HCT116 (cell line): ENCODE measurements around the gene FRRS1.

Experiments used
- EGR1 ChIP-seq: IDR thresholded peaks from 2 replicates; pipeline ENCODE4 v1.6.1; 2012; ENCODE audit warnings: low read depth
- EZH2phosphoT487 ChIP-seq: fragments of 200-600 bp; IDR thresholded peaks from 2 replicates; pipeline ENCODE4 v1.6.1; 2018; ENCODE audit warnings: antibody characterized with exemption, borderline replicate concordance
- MAX ChIP-seq: IDR thresholded peaks from 2 replicates; pipeline ENCODE4 v1.6.1; 2012
- POLR2A ChIP-seq: IDR thresholded peaks from 2 replicates; pipeline ENCODE4 v1.7.0; 2011; ENCODE audit warnings: borderline replicate concordance; ENCODE audit not compliant: insufficient read depth, insufficient read length; ENCODE audit errors: extremely low read depth
- TCF7L2 ChIP-seq: IDR thresholded peaks from 2 replicates; pipeline ENCODE4 v1.7.0; 2011; ENCODE audit warnings: borderline replicate concordance, inconsistent platforms; ENCODE audit not compliant: insufficient read depth, insufficient read length; ENCODE audit errors: extremely low read depth
- ZBTB33 ChIP-seq: IDR thresholded peaks from 2 replicates; pipeline ENCODE4 v1.6.1; 2011; ENCODE audit warnings: mild to moderate bottlenecking, low read length, moderate library complexity; ENCODE audit not compliant: insufficient replicate concordance; ENCODE audit errors: extremely low read depth
- ZFX ChIP-seq: fragments of 450-650 bp; IDR thresholded peaks from 2 replicates; pipeline ENCODE4 v1.6.1; 2017
- TF ChIP-seq, protein P1 (sequence below): IDR thresholded peaks from 2 replicates; pipeline ENCODE4 v1.6.1; 2012; ENCODE audit warnings: low read depth
- TF ChIP-seq, protein P2 (sequence below), 3 experiments: fragments of 200-600 bp in 1 of 3; sonication (generic) in 1 of 3; IDR thresholded peaks in 2 of 3; conservative IDR thresholded peaks in 1 of 3; 2 replicates each; pipeline ENCODE4 v1.5.1; 2012 to 2017; ENCODE audit warnings: low read depth in 2 of 3, low read length in 2 of 3, antibody characterized with exemption in 1 of 3, borderline replicate concordance in 1 of 3, control low read depth in 1 of 3, mild to moderate bottlenecking in 1 of 3, mixed read lengths in 1 of 3, mixed run types in 1 of 3, moderate library complexity in 1 of 3; ENCODE audit not compliant: insufficient read depth in 1 of 3

GRCh38 chr1:99691175-99691574, 75.3 kb downstream of the FRRS1 start:
- TF ChIP-seq, protein P1, sequence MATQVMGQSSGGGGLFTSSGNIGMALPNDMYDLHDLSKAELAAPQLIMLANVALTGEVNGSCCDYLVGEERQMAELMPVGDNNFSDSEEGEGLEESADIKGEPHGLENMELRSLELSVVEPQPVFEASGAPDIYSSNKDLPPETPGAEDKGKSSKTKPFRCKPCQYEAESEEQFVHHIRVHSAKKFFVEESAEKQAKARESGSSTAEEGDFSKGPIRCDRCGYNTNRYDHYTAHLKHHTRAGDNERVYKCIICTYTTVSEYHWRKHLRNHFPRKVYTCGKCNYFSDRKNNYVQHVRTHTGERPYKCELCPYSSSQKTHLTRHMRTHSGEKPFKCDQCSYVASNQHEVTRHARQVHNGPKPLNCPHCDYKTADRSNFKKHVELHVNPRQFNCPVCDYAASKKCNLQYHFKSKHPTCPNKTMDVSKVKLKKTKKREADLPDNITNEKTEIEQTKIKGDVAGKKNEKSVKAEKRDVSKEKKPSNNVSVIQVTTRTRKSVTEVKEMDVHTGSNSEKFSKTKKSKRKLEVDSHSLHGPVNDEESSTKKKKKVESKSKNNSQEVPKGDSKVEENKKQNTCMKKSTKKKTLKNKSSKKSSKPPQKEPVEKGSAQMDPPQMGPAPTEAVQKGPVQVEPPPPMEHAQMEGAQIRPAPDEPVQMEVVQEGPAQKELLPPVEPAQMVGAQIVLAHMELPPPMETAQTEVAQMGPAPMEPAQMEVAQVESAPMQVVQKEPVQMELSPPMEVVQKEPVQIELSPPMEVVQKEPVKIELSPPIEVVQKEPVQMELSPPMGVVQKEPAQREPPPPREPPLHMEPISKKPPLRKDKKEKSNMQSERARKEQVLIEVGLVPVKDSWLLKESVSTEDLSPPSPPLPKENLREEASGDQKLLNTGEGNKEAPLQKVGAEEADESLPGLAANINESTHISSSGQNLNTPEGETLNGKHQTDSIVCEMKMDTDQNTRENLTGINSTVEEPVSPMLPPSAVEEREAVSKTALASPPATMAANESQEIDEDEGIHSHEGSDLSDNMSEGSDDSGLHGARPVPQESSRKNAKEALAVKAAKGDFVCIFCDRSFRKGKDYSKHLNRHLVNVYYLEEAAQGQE: no peak
- TF ChIP-seq EZH2phosphoT487: no peak
- TF ChIP-seq, protein P2, sequence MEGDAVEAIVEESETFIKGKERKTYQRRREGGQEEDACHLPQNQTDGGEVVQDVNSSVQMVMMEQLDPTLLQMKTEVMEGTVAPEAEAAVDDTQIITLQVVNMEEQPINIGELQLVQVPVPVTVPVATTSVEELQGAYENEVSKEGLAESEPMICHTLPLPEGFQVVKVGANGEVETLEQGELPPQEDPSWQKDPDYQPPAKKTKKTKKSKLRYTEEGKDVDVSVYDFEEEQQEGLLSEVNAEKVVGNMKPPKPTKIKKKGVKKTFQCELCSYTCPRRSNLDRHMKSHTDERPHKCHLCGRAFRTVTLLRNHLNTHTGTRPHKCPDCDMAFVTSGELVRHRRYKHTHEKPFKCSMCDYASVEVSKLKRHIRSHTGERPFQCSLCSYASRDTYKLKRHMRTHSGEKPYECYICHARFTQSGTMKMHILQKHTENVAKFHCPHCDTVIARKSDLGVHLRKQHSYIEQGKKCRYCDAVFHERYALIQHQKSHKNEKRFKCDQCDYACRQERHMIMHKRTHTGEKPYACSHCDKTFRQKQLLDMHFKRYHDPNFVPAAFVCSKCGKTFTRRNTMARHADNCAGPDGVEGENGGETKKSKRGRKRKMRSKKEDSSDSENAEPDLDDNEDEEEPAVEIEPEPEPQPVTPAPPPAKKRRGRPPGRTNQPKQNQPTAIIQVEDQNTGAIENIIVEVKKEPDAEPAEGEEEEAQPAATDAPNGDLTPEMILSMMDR (IDR thresholded peaks at IDR 0.05 in 2 of 3, conservative IDR thresholded peaks at IDR 0.05 in 1 of 3; ENCODE audit: borderline replicate concordance in 1 of 3, insufficient read depth in 1 of 3, low read depth in 2 of 3, low read length in 2 of 3): no peak
- TF ChIP-seq POLR2A: no peak
- TF ChIP-seq EGR1: no peak
- no peak for TF ChIP-seq ZFX
- TF ChIP-seq ZBTB33: no peak
- no peak for TF ChIP-seq TCF7L2
- TF ChIP-seq MAX: no peak
